Activated effector memory CD4-positive, alpha-beta T cell treated with Interleukin-2 at 50 U/mL for 16 hours (primary cell): ENCODE results near the gene OR51V1.
"Not testable (repeated sequence)": the region's sequence is repeated elsewhere in the genome, so short reads cannot be mapped to it uniquely, and the experiment has no call there.

Source experiments
- DNase-seq: peaks from one replicate; pipeline ENCODE4 v3.0.0-alpha.2; 2020

Gene OR51V1

DNA sequence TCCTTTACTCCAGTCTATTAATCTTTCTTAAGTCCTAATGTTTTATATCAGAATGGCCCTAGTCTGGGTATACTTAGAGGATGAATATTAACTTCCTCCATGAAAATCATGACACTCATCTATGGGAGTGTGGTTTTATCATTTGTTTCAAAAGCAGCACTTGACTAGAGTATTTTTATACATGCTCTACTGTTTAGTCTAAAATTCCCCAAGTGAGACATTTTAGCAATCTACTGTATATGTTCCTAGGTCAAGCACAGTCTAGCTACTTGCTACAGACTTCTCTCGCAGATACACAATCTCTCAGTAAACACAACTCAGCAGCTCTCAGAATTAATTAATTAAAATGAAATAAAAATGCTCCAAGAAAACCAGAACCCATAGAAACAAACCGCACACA lies 29.3 kb upstream of the OR51V1 start:
- no peak for DNase-seq

DNA sequence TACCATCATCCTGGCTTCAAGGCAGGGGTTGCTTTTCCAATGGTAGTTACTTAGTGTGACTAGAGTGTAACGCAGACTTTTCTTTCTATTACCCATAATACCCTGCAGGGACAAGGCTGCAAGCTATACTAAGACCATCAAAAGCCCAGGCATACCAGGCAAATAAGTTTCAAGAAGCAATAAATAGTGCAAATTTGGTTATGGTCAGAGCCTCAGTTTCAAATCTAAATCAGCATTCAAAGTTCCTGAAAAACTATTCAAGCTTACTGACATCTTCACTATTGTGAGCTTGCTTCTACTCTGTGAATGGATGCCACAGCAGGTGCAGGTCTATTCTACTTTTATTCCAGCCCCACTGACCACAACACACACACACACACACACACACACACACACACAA lies 28.9 kb upstream of the OR51V1 start:
- no peak for DNase-seq

DNA sequence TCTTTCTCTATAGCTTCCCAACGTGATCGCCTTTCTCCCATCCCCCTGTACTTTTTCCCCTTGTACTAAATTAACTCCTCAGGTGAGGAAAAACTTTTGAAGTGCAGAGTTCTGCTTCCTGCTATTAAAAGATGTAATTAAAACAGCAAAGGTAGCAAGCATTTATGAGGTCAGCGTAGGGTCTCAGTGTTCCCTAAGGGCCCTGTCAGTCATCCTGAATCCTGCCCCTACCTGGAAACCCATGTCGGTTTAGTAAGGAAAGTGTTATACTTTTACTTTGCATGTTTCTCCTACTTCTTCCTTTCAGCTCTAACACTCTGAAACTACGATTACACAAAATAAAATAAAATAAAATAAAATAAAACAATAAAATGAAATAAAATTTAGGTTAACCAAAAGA lies 27.6 kb upstream of the OR51V1 start:
- DNase-seq = no peak

GRCh38 chr11:5227681-5228080 lies 27.2 kb upstream of the OR51V1 start:
- DNase-seq = no peak

GRCh38 chr11:5226732-5227310 lies 26.3 kb upstream of the OR51V1 start, which contains the start of gene HBB:
Gene HBB (minus strand): TSS chr11:5227071. CDS start chr11:5227021, 50 bp downstream.
- DNase-seq = no peak

- DNase-seq = no peak
Observed at GRCh38 chr11:5225480-5225871, 25.0 kb upstream of the OR51V1 start.

GRCh38 chr11:5224538-5225479 lies 24.3 kb upstream of the OR51V1 start:
- DNase-seq = no peak

DNA sequence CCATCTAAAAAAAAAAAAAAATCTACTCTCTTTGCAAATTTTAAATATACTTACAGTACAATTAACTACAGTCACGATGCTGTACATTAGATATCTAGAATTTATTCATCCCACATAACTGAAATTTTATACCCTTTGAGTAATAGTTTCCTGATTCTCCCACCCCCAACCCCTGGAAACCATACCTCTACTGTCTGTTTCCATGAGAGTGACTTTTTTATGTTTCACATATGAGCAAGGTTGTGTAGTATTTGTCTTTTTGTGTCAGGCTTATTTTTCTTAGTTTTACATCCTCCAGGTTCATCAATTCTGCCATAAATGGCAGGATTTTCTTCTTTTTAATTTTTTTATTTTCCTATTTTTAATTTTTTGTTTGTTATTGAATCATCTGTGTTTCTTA lies 23.2 kb upstream of the OR51V1 start:
- no peak for DNase-seq

DNA sequence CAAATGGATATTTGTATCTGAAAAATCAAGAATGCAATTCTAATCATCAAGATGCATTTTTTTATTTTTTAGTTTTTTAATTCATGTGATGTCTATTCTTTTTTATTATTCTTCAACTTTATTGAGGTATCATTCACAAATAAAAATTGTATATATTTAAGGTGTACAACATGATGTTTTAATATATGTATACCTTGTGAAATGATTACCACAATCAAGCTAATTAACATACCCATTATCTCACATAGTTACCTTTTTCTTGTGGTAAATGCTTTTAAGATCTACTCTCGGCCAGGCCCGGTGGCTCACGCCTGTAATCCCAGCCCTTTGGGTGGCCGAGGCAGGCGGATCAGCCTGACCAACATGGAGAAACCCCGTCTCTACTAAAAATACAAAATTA lies 22.7 kb upstream of the OR51V1 start:
- no peak for DNase-seq

DNA sequence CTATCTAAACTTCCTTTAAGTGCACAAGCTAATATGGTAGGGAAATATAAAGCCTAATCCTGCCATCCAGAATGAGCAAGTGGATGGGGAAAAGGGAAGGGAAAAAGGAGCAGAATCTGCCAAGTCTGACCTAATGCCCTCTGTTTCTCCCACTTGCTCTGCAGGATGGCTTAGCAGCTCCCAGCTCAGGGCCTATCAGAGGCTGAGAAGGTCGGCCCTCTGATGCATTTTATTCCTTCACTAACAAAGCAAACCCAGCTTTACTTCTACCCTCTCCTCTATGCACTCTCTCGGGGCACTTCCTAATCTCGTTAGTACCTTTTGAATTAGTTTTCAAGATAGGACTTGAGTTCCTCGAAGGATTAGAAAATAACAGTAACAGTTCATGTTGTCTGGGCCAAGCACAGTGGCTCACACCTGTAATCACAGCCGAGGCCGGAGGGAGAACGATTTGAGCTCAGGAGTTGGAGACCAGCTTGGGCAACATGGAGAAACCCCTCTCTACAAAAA lies 9.9 kb upstream of the OR51V1 start:
- no peak for DNase-seq

DNA sequence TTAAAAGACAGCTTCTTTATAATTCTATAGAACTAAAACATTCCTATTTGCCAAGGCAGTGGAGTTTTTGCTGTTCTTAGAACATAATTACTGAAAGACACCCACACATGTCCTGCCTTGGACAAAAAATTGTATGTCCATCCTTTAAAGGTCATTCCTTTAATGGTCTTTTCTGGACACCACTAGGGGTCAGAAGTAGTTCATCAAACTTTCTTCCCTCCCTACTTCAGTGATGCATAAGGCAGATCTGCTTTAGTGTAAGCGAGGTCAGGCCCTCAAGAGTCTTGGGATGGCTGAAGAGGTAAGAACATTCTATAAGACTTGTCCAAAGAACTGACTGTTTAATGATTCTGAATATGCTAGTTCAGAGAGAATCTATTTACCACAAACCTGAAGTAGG lies 4.3 kb upstream of the OR51V1 start:
- DNase-seq = no peak

DNA sequence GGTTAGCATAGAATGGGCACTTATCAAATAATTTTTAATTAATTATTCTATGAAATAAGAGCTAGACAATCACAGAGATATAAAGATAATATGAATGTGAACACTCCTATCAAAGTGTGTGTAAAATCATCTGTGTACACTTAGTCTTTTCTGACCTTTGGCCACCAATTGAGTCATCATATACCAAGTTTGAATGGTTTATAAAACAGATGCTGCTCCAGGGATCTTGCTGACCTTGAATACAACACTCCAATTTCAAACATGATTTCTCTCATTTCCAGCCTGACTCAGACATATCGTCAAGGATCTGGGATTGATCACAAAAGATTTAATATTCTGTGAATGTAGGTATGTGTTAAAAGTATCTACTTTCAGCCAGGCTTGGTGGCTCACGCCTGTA lies 2.9 kb upstream of the OR51V1 start:
- DNase-seq = no peak

DNA sequence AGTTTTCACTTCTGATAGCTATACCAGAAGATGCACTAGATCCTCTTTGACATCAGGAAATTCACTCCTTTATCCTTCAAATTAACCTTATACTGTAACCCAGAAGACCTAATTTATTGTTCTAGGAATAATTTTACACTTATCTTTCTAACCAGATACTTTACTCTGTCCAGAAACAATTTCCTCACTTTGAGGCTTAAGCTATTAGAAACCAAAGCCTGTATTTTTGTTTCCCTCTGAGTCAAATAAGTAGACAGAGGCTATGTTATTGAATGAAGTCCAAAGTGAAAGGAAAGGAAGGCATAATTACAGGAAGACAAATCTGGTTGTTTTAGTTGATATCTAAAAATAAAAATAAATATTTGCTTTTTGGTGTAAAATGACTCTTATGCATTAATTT lies 2.2 kb downstream of the OR51V1 start:
- no peak for DNase-seq

DNA sequence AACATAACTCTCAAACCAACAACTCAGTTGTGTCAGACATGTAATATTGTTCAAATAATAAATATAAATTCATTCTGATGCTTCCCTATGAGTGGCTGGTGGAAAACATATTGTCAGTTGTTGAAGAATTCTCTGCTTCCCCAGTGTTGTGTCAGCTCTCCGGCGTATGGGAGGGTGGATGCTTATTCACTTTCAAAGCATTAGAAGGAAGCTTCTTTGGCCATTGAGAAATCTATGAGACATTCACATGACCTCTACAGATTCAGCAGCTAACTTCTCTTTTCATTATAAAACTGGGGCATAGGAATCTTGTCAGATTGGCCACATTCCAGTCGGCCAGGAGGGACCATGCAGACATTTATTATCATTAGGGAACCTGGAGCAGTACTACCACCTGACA lies 2.9 kb downstream of the OR51V1 start:
- no peak for DNase-seq

DNA sequence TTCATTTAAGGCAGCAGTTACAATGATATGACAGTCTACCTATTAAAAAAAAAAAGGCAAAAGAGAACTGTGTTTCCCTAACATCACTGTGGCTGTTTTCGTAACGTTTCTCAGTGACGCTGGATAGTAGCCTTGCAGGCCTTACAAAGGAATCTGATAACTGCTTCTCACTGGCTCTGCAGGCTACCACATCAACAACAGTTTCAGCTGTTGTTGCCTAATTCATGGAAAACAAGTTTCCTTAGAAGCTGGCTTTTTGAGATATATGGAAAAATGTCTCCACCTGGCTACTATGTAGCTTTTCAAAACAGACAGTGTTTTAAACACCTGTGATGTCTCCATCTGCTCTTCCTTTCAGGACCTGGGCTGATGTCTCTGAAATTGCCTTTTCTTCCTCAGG lies 3.8 kb downstream of the OR51V1 start:
- no peak for DNase-seq

DNA sequence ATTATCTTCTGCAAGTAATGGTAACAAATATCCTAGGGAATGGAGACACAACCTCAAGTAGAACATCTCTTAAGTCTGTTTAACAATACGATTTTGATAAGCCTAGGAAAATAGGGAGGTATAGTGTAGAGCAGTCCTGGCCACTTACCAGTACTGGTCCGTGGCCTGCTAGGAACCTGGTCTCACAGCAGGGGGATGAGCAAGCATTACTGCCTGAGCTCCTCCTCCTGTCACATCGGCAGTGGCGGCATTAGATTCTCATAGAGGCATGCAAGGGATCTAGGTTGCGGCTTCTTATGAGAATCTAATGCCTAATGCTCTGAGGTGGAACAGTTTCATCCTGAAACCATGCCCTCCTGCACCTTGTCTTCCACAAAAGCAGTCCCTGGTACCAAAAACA lies 4.4 kb downstream of the OR51V1 start:
- DNase-seq = no peak

GRCh38 chr11:5192738-5193137 lies 7.7 kb downstream of the OR51V1 start:
- no peak for DNase-seq

DNA sequence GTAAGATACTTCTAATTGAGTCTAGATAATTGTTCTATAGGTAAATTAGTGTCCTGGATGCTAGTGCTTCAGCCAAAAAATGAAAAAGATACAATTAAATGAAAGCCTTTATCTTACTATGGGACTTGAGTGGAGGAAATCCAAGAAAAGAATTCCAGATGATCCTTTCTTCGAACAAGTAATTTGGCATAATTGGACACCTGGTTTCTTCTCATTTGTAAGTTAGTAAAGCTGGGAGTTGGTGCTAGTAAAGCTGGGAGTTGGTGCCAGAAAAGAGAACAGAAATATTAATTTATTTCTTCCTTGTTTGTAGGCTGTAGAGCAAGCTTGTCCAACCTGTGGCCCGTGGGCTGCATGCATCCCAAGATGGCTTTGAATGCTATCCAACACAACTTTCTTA lies 12.3 kb downstream of the OR51V1 start:
- no peak for DNase-seq

GRCh38 chr11:5178046-5178837 lies 22.2 kb downstream of the OR51V1 start:
- DNase-seq = no peak

DNA sequence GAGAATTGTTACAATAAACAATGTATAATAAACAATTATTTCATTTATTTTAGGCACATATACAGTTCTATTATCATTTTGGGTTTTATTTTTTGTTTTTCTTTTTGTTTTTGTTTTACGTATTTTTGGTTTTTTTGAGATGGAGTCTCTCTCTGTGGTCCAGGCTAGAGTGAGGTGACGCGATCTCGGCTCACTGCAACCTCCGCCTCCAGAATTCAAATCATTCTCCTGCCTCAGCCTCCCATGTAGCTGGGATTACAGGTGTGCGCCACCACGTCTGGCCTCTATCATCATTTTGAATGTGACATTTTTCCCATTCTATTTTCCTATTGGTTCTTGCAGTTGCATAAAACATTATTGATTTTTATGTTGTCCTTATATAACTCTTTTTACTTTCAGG lies 25.5 kb downstream of the OR51V1 start:
- DNase-seq = no peak

DNA sequence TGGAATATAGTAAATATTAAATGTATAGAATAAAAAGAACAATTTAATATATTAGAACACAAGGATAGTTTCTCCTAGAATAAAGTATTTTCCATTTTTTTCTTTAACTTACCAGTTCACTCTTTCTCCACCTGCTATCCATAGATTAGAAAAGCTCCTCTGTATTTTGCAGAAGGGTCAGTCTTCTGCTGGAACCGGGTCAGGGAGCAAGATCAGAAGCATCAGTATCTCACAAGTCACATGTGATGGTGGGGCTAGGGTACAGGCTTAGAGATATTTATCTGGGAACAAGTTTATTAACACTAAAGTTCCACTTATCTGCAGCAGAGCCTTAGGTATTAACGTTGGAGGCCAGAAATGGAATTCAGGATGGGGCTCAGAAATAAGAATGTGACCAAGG lies 28.6 kb downstream of the OR51V1 start:
- DNase-seq = no peak

GRCh38 chr11:5165898-5166297 lies 34.6 kb downstream of the OR51V1 start:
- not testable (repeated sequence) for DNase-seq

DNA sequence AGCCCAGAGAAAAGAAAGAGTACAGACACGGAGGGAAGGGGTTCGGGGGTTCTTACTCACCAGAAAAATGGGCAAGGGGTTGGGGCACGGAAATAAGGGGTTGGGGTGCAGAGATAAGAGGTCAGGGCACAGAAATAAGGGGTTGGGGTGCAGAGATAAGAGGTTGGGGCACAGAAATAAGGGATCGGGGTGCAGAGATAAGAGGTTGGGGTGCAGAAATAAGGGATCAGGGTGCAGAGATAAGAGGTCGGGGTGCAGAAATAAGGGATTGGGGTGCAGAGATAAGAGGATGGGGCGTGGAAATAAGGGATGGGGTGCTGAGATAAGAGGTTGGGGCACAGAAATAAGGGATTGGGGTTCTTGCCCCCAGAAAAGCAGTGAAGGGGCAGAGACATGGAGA lies 35.7 kb downstream of the OR51V1 start:
- not testable (repeated sequence) for DNase-seq

DNA sequence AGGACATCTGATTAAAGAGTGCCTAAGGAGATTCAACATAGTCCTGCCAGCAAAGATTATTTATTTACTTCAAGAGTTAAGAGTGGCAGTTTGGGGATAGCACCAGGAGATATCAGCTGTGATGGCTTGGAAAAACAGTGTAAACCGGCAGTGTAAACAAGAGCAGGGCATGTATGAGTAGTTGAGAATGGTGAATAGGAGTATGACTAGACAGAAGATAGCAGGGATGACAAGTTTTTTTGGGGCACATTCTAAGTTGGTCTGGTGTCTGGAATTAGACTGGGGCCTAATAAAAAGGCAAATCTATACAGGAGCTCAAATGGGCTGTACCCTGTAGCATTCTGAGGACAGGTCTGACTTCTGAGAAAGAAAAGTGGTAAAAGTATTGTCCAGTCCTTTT lies 39.4 kb downstream of the OR51V1 start:
- DNase-seq = not testable (repeated sequence)
